DMS153 treated with DMSO at 0.1 percent for 48 hours (cell line): ENCODE measurements around the gene MAP4K3.

Experiments
- DNase-seq: peaks from one replicate; lab custom pipeline; 2025; ENCODE audit not compliant: unreplicated experiment; lab: John Stamatoyannopoulos, UW

MAP4K3 gene

GRCh38 chr2:39202639-39203369, 234.3 kb downstream of the MAP4K3 start:
- no peak for DNase-seq
